ENCODE measurements around the gene CAMK2N1. TPM values are rescaled to one million over a fixed set of nuclear protein-coding genes. Genes with fewer than 3 reads are reported as not detected.

The CAMK2N1 gene
- total and polyA plus RNA-seq, 2 donors (not counting 1 experiment from before 2014, with no cell fraction given): 79.9 to 156 TPM

GRCh38 chr1:20466273-20466672 lies 19.7 kb downstream of the CAMK2N1 start:
- no peak overlapping the region for H3K4me3 ChIP-seq (replicated peaks in 1 of 4; ENCODE audit: control extremely low read depth in 1 of 4, insufficient read depth in 1 of 4, low read depth in 3 of 4, low read length in 4 of 4)
- no peaks in the 10 kb centered on the region for H3K36me3 ChIP-seq (ENCODE audit: control insufficient read depth, insufficient read depth, low read length)
- no peaks in the 10 kb centered on the region for H3K4me1 ChIP-seq (ENCODE audit: control insufficient read depth, extremely low read depth, insufficient read depth, low read length)
- no peak for TF ChIP-seq EZH2 (IDR thresholded peaks at IDR 0.05; ENCODE audit: low read length, missing control alignments)
- TF ChIP-seq CTCF (conservative IDR thresholded peaks at IDR 0.05 in 1 of 2, IDR thresholded peaks at IDR 0.05 in 1 of 2; ENCODE audit: low read depth in 1 of 2, low read length in 2 of 2): no peak
- H3K9ac ChIP-seq (ENCODE audit: insufficient read depth, low read length): no peak overlapping the region
- no peaks in the 10 kb centered on the region for H3K79me2 ChIP-seq (ENCODE audit: control insufficient read depth, insufficient read depth, low read length)
- no peaks in the 10 kb centered on the region for H4K20me1 ChIP-seq (ENCODE audit: control insufficient read depth, extremely low read depth, insufficient read depth, low read length)
- H3K27ac ChIP-seq (ENCODE audit: insufficient read depth, low read length): no peak overlapping the region
- H3K4me2 ChIP-seq (ENCODE audit: extremely low read depth, insufficient read depth, low read length): no peak overlapping the region
- H3K27me3 ChIP-seq (ENCODE audit: control insufficient read depth, insufficient read depth, low read length): peaks cover 36% of the 10 kb centered on the region
- H3K9me3 ChIP-seq (ENCODE audit: control insufficient read depth, insufficient read depth, low read depth, low read length): no peaks in the 10 kb centered on the region
- no peak overlapping the region for H2AFZ ChIP-seq (ENCODE audit: low read length)
- no peak for DNase-seq (ENCODE audit: low read depth in 2 of 2)

- no peak overlapping the region for H3K9ac ChIP-seq (ENCODE audit: insufficient read depth, low read length)
- peaks cover 38% of the 10 kb centered on the region for H3K27me3 ChIP-seq (ENCODE audit: control insufficient read depth, insufficient read depth, low read length)
- H3K36me3 ChIP-seq (ENCODE audit: control insufficient read depth, insufficient read depth, low read length): no peaks in the 10 kb centered on the region
- H3K4me2 ChIP-seq (ENCODE audit: extremely low read depth, insufficient read depth, low read length): no peak overlapping the region
- TF ChIP-seq EZH2 (IDR thresholded peaks at IDR 0.05; ENCODE audit: low read length, missing control alignments) (no peak), CTCF (conservative IDR thresholded peaks at IDR 0.05 in 1 of 2, IDR thresholded peaks at IDR 0.05 in 1 of 2; ENCODE audit: low read depth in 1 of 2, low read length in 2 of 2) (no peak)
- H3K9me3 ChIP-seq (ENCODE audit: control insufficient read depth, insufficient read depth, low read depth, low read length): no peaks in the 10 kb centered on the region
- no peak for DNase-seq (ENCODE audit: low read depth in 2 of 2)
- no peaks in the 10 kb centered on the region for H3K4me1 ChIP-seq (ENCODE audit: control insufficient read depth, extremely low read depth, insufficient read depth, low read length)
- no peaks in the 10 kb centered on the region for H3K79me2 ChIP-seq (ENCODE audit: control insufficient read depth, insufficient read depth, low read length)
- no peak overlapping the region for H2AFZ ChIP-seq (ENCODE audit: low read length)
- H3K27ac ChIP-seq (ENCODE audit: insufficient read depth, low read length): no peak overlapping the region
- H4K20me1 ChIP-seq (ENCODE audit: control insufficient read depth, extremely low read depth, insufficient read depth, low read length): no peaks in the 10 kb centered on the region
- H3K4me3 ChIP-seq (replicated peaks in 1 of 4; ENCODE audit: control extremely low read depth in 1 of 4, insufficient read depth in 1 of 4, low read depth in 3 of 4, low read length in 4 of 4): no peak overlapping the region
Measured at GRCh38 chr1:20465187-20465586, 20.8 kb downstream of the CAMK2N1 start.

- Histone ChIP-seq H3K27me3 (ENCODE audit: control insufficient read depth, insufficient read depth, low read length) (peaks cover 43% of the 10 kb centered on the region), H3K4me1 (ENCODE audit: control insufficient read depth, extremely low read depth, insufficient read depth, low read length) (no peaks in the 10 kb centered on the region), H3K79me2 (ENCODE audit: control insufficient read depth, insufficient read depth, low read length) (no peaks in the 10 kb centered on the region), H2AFZ (ENCODE audit: low read length) (no peak overlapping the region), H3K4me2 (ENCODE audit: extremely low read depth, insufficient read depth, low read length) (no peak overlapping the region), H3K36me3 (ENCODE audit: control insufficient read depth, insufficient read depth, low read length) (no peaks in the 10 kb centered on the region), H3K27ac (ENCODE audit: insufficient read depth, low read length) (no peak overlapping the region), H3K9ac (ENCODE audit: insufficient read depth, low read length) (no peak overlapping the region), H3K9me3 (ENCODE audit: control insufficient read depth, insufficient read depth, low read depth, low read length) (no peaks in the 10 kb centered on the region), H4K20me1 (ENCODE audit: control insufficient read depth, extremely low read depth, insufficient read depth, low read length) (no peaks in the 10 kb centered on the region), H3K4me3 (replicated peaks in 1 of 4; ENCODE audit: control extremely low read depth in 1 of 4, insufficient read depth in 1 of 4, low read depth in 3 of 4, low read length in 4 of 4) (no peak overlapping the region)
- DNase-seq (ENCODE audit: low read depth in 2 of 2): no peak
- no peak for TF ChIP-seq EZH2 (IDR thresholded peaks at IDR 0.05; ENCODE audit: low read length, missing control alignments)
- no peak for TF ChIP-seq CTCF (conservative IDR thresholded peaks at IDR 0.05 in 1 of 2, IDR thresholded peaks at IDR 0.05 in 1 of 2; ENCODE audit: low read depth in 1 of 2, low read length in 2 of 2)
Measured at GRCh38 chr1:20463502-20463901, 22.5 kb downstream of the CAMK2N1 start.
